Hepatocyte (in vitro differentiated cells): Measurements from ENCODE around the gene EEF1AKMT4.

Experiments
- CTCF ChIP-seq: fragments of 200-600 bp; sonication (generic); IDR thresholded peaks from 2 replicates; pipeline ENCODE4 v1.5.1; 2016; ENCODE audit warnings: antibody characterized with exemption, mild to moderate bottlenecking; ENCODE audit not compliant: poor library complexity
- EZH2 ChIP-seq: fragments of 200-600 bp; sonication (generic); IDR thresholded peaks from 2 replicates; pipeline ENCODE4 v1.6.1; 2016; ENCODE audit warnings: antibody characterized with exemption, mild to moderate bottlenecking, borderline replicate concordance

- TF ChIP-seq CTCF (no peak), EZH2 (no peak)
Observed at GRCh38 chr3:184200825-184201224, 48.6 kb upstream of the EEF1AKMT4 start.
